ENCODE results near the gene CPTP. TPM values are rescaled to one million over a fixed set of nuclear protein-coding genes. Genes with fewer than 3 reads are reported as not detected.
A peak's percentile ranks its signal among the peaks of the same experiment; 100 is the strongest.

Gene CPTP
- polyA plus RNA-seq, 1 donor from 2014 or later: 9.9 TPM

GRCh38 chr1:1308756-1309250, 15.8 kb upstream of the CPTP start:
- Histone ChIP-seq H2AFZ (ENCODE audit: low read depth, low read length) (no peak overlapping the region), H3K9me3 (ENCODE audit: low read length) (no peaks in the 10 kb centered on the region), H3K79me2 (replicated peaks; ENCODE audit: insufficient read depth, low read length) (peaks cover 36% of the 10 kb centered on the region), H3K9ac (ENCODE audit: low read length) (peak overlapping the region; percentile 79), H4K20me1 (ENCODE audit: insufficient read depth) (peaks cover 2% of the 10 kb centered on the region), H3K4me2 (ENCODE audit: low read length) (peak overlapping the region; percentile 30), H3K36me3 (ENCODE audit: insufficient read depth, low read length) (no peaks in the 10 kb centered on the region), H3K27me3 (ENCODE audit: insufficient read depth, low read depth, low read length) (no peaks in the 10 kb centered on the region), H3K27ac (ENCODE audit: low read length) (peak overlapping the region; percentile 66), H3F3A (ENCODE audit: insufficient read depth, low read length, poor library complexity, severe bottlenecking) (no peaks in the 10 kb centered on the region), H3K9me2 (ENCODE audit: insufficient read depth, low read length) (no peaks in the 10 kb centered on the region), H3K4me3 (ENCODE audit: low read length) (peak overlapping the region; percentile 92)
- TF ChIP-seq MXI1 (conservative IDR thresholded peaks at IDR 0.05; ENCODE audit: poor library complexity, severe bottlenecking): peak; percentile 91
- TF ChIP-seq TAF1 (IDR thresholded peaks at IDR 0.05; ENCODE audit: low read depth): no peak
- peak; percentile 14 for TF ChIP-seq RAD21 (conservative IDR thresholded peaks at IDR 0.05)
- no peak for TF ChIP-seq REST (IDR thresholded peaks at IDR 0.05; ENCODE audit: borderline replicate concordance)
- no peak for TF ChIP-seq EP300 (conservative IDR thresholded peaks at IDR 0.05; ENCODE audit: poor library complexity, severe bottlenecking)
- no peak for TF ChIP-seq EZH2 (IDR thresholded peaks at IDR 0.05; ENCODE audit: borderline replicate concordance, insufficient read depth, low read length, poor library complexity, severe bottlenecking)
- TF ChIP-seq POLR2AphosphoS5 (IDR thresholded peaks at IDR 0.05): no peak
- TF ChIP-seq CTCF (IDR thresholded peaks at IDR 0.05; ENCODE audit: poor library complexity, severe bottlenecking): no peak
- no peak for TF ChIP-seq SMC3 (conservative IDR thresholded peaks at IDR 0.05; ENCODE audit: poor library complexity)

- H3F3A ChIP-seq (ENCODE audit: insufficient read depth, low read length, poor library complexity, severe bottlenecking): no peaks in the 10 kb centered on the region
- H4K20me1 ChIP-seq (ENCODE audit: insufficient read depth): no peaks in the 10 kb centered on the region
- H3K9me2 ChIP-seq (ENCODE audit: insufficient read depth, low read length): no peaks in the 10 kb centered on the region
- peak overlapping the region; percentile 92 for H3K4me3 ChIP-seq (ENCODE audit: low read length)
- peaks cover 30% of the 10 kb centered on the region for H3K79me2 ChIP-seq (replicated peaks; ENCODE audit: insufficient read depth, low read length)
- H3K9me3 ChIP-seq (ENCODE audit: low read length): no peaks in the 10 kb centered on the region
- H3K27me3 ChIP-seq (ENCODE audit: insufficient read depth, low read depth, low read length): no peaks in the 10 kb centered on the region
- no peak overlapping the region for H2AFZ ChIP-seq (ENCODE audit: low read depth, low read length)
- peak overlapping the region; percentile 30 for H3K4me2 ChIP-seq (ENCODE audit: low read length)
- no peaks in the 10 kb centered on the region for H3K36me3 ChIP-seq (ENCODE audit: insufficient read depth, low read length)
- peak overlapping the region; percentile 79 for H3K9ac ChIP-seq (ENCODE audit: low read length)
- no peak overlapping the region for H3K27ac ChIP-seq (ENCODE audit: low read length)
- no peak for TF ChIP-seq CTCF (IDR thresholded peaks at IDR 0.05; ENCODE audit: poor library complexity, severe bottlenecking)
- no peak for TF ChIP-seq RAD21 (conservative IDR thresholded peaks at IDR 0.05)
- TF ChIP-seq EP300 (conservative IDR thresholded peaks at IDR 0.05; ENCODE audit: poor library complexity, severe bottlenecking): no peak
- TF ChIP-seq POLR2AphosphoS5 (IDR thresholded peaks at IDR 0.05): no peak
- no peak for TF ChIP-seq SMC3 (conservative IDR thresholded peaks at IDR 0.05; ENCODE audit: poor library complexity)
- TF ChIP-seq TAF1 (IDR thresholded peaks at IDR 0.05; ENCODE audit: low read depth): no peak
Measured at GRCh38 chr1:1309251-1310108, 15.1 kb upstream of the CPTP start.

All from neural cell (in vitro differentiated cells).